Colonic mucosa (tissue), 4 donors: ENCODE data around the gene MESD. TPM values are rescaled to one million over a fixed set of nuclear protein-coding genes. Genes with fewer than 3 reads are reported as not detected.

Experiments used
- DNase-seq: peaks from one replicate; pipeline ENCODE4 v3.0.0-alpha.2; 2020
- H3K27ac ChIP-seq: fragments of 200-600 bp; one replicate; pipeline ENCODE4 v1.8.0; 2021
- H3K27me3 ChIP-seq: fragments of 200-600 bp; one replicate; pipeline ENCODE4 v1.8.0; 2021
- H3K36me3 ChIP-seq: fragments of 200-600 bp; one replicate; pipeline ENCODE4 v1.8.0; 2021
- H3K4me1 ChIP-seq: fragments of 200-600 bp; one replicate; pipeline ENCODE4 v1.8.0; 2021; ENCODE audit warnings: mild to moderate bottlenecking
- H3K4me3 ChIP-seq: fragments of 200-600 bp; one replicate; pipeline ENCODE4 v1.8.0; 2021
- H3K9ac ChIP-seq, 2 donors: one replicate each; pipeline ENCODE4 v1.7.0; 2013; ENCODE audit warnings: control low read depth in 2 of 2, low read depth in 2 of 2, low read length in 2 of 2
- H3K9me3 ChIP-seq: fragments of 200-600 bp; one replicate; pipeline ENCODE4 v1.8.0; 2021
- intact Hi-C: fragments of 100-400 bp; cut with DNase I; formaldehyde crosslinking; loops from one replicate; pipeline ENCODE4 v1.14.1; 2022
- total RNA-seq, 2 donors: library from RNA; stranded (reverse); fragmentation: NEBNext Ultra II Directional in 1 of 2; extraction: Animal tissue kit (Norgen Biotek cat#: 25700) in 1 of 2; gene quantifications; one replicate each; pipeline ENCODE4 v1.2.1, GENCODE V29; 2021
- TF ChIP-seq, protein P1 (sequence below): fragments of 200-600 bp; IDR thresholded peaks from one replicate; pipeline ENCODE4 v1.8.0; 2022; ENCODE audit warnings: antibody characterized with exemption, mild to moderate bottlenecking
- donor health status: healthy.
- donor health status: DM: no; HTN: no; CAD: no.
- donor health status: DM: no; HTN: no; CAD: no.

The MESD gene
- total RNA-seq, 2 donors from 2014 or later = 20.4 to 26.1 TPM

DNA sequence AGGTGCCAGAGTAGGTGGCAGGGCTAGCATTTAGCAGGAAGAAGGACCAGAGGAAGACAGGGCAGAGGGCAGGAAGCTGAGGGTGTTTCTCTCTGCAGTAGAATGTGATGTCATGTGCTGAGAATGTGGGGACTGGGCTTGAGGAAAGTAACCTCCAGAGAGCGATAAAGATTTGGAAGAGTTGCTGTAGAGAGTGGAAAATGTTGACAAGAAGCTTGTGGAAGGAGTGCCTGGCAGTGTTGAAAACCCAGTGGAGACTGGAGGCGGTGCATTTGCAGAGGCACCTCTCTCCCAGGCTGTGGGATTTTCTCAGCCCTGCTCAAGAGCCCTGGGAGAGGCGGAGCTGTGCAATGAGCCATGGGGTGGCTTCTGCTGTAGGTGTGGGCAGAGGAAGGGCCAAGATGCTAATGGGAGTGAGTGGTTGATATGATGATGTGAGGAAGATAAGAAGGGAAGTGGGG, 54.8 kb downstream of the MESD start:
- intact Hi-C loops = no loop called here
- Histone ChIP-seq H3K4me3 (no peak overlapping the region), H3K36me3 (no peaks in the 10 kb centered on the region), H3K27me3 (no peaks in the 10 kb centered on the region), H3K9ac (no peak overlapping the region), H3K27ac (no peak overlapping the region), H3K9me3 (no peaks in the 10 kb centered on the region), H3K4me1 (no peaks in the 10 kb centered on the region)
- no peak for DNase-seq
- TF ChIP-seq, protein P1, sequence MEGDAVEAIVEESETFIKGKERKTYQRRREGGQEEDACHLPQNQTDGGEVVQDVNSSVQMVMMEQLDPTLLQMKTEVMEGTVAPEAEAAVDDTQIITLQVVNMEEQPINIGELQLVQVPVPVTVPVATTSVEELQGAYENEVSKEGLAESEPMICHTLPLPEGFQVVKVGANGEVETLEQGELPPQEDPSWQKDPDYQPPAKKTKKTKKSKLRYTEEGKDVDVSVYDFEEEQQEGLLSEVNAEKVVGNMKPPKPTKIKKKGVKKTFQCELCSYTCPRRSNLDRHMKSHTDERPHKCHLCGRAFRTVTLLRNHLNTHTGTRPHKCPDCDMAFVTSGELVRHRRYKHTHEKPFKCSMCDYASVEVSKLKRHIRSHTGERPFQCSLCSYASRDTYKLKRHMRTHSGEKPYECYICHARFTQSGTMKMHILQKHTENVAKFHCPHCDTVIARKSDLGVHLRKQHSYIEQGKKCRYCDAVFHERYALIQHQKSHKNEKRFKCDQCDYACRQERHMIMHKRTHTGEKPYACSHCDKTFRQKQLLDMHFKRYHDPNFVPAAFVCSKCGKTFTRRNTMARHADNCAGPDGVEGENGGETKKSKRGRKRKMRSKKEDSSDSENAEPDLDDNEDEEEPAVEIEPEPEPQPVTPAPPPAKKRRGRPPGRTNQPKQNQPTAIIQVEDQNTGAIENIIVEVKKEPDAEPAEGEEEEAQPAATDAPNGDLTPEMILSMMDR = no peak

DNA sequence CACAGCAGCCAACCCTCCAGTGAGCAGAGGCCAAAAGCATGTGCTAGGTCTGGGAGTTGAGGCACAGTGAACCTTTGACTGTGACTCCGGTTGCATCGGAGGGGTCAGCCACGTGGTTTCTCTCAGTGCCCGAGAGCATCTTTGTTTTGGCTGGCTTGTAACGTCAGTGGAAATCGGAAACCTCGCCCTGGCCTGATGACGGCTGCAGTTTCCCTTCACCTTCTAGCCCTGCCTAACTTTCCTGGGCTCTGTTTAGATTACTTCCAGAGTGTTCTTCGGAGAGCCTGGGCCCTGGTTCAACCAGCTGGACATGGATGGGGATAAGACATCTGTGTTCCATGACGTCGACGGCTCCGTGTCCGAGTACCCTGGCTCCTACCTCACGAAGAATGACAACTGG, 56.6 kb downstream of the MESD start:
- Histone ChIP-seq H3K4me1 (no peaks in the 10 kb centered on the region), H3K9ac (no peak overlapping the region), H3K4me3 (no peak overlapping the region), H3K27ac (no peak overlapping the region), H3K9me3 (no peaks in the 10 kb centered on the region), H3K36me3 (no peaks in the 10 kb centered on the region), H3K27me3 (no peaks in the 10 kb centered on the region)
- intact Hi-C loops = no loop called here
- TF ChIP-seq, protein P1 = no peak
- no peak for DNase-seq

DNA sequence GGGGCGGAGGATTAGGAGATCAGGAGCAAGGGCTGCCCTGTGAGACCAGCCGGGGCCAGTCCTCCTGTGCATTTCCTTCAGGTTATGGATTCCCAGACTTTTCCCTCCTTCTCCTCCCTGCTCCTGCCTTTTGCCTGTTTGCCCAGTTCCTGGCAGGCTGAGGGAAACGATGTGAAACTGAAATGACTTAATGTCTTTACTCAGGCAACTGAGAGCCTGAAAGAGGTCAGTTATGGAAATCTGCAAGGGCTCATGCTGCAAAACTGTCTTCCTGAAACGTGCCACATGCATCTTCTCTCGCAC, 57.2 kb downstream of the MESD start:
- Histone ChIP-seq H3K27ac (no peak overlapping the region), H3K9me3 (no peaks in the 10 kb centered on the region), H3K4me1 (no peaks in the 10 kb centered on the region), H3K36me3 (no peaks in the 10 kb centered on the region), H3K9ac (no peak overlapping the region), H3K27me3 (no peaks in the 10 kb centered on the region), H3K4me3 (no peak overlapping the region)
- intact Hi-C loops = no loop called here
- TF ChIP-seq, protein P1 = no peak
- DNase-seq = no peak

DNA sequence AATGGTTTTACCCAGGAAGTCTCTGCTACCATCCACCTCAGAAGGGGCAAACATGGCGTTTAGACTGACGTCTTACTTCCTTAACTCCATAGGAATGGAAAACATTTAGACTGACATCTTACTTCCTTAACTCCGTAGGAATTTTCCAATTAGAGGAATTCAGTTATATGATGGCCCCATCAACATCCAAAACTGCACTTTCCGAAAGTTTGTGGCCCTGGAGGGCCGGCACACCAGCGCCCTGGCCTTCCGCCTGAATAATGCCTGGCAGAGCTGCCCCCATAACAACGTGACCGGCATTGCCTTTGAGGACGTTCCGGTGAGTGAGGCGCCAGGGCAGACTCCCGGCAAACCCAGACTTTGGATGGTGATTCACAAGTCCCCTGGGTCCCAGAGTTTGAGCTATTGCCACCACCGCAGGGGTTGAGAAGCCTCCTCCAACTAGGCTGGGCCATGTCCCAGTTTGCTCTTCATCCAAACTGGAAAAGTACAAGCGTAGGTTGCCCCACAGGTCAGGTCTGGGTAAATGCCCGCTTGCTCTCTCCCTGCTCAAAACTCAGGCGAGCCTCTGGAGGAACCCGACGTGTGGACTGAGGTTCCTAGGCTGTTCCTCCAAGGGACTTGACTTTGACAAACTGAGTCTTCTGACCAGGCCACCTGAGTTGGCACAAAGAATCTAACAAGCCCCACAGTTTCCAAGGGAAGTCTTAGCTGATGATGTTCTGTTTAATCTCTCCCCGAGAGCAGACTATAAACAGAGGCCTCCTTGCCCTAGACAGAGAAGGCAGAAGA, 57.7 kb downstream of the MESD start:
- Histone ChIP-seq H3K9me3 (no peaks in the 10 kb centered on the region), H3K27me3 (no peaks in the 10 kb centered on the region), H3K4me3 (no peak overlapping the region), H3K4me1 (no peaks in the 10 kb centered on the region), H3K27ac (no peak overlapping the region), H3K36me3 (no peaks in the 10 kb centered on the region), H3K9ac (no peak overlapping the region)
- TF ChIP-seq, protein P1 = no peak
- DNase-seq = no peak
- intact Hi-C loops = no loop called here

DNA sequence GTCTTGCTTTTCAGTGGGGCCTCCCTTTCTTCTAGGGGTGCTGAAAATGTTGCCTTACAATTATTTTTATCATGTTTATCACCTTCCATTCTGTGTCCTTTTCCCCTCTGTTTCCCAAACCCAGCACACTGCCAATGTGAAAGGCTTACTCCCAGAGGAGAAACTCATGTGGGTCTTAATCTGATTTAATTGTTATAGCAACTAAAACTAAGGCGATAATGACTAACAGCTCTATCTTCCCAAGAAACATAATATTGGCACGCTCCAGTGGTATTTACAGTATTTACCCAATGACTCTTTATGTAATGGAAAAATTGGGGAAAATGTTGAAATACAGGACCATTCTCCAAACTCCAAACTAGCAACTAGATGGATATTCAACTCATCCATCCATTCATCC, 58.4 kb downstream of the MESD start:
- no peaks in the 10 kb centered on the region for H3K27me3 ChIP-seq
- no peak overlapping the region for H3K27ac ChIP-seq
- TF ChIP-seq, protein P1 = no peak
- H3K4me1 ChIP-seq = no peaks in the 10 kb centered on the region
- H3K36me3 ChIP-seq = no peaks in the 10 kb centered on the region
- intact Hi-C loops = no loop called here
- DNase-seq = no peak
- no peaks in the 10 kb centered on the region for H3K9me3 ChIP-seq
- no peak overlapping the region for H3K4me3 ChIP-seq
- no peak overlapping the region for H3K9ac ChIP-seq
